ENCODE measurements around the gene NUDT10. TPM values are rescaled to one million over a fixed set of nuclear protein-coding genes. Genes with fewer than 3 reads are reported as not detected.

NUDT10 gene
- polyA plus RNA-seq, 1 donor, result 4.6 TPM

Other genes with a start within 250 kb of the NUDT10 start
- 5.3 TPM for gene NUDT11, start 163.8 kb downstream of the NUDT10 start, polyA plus RNA-seq